ENCODE measurements around the gene NEK5. TPM values are rescaled to one million over a fixed set of nuclear protein-coding genes. Genes with fewer than 3 reads are reported as not detected.
A peak's percentile ranks its signal among the peaks of the same experiment; 100 is the strongest.

The NEK5 gene
- total and polyA plus RNA-seq, 2 donors from 2014 or later: 0.39 to 1.2 TPM

DNA sequence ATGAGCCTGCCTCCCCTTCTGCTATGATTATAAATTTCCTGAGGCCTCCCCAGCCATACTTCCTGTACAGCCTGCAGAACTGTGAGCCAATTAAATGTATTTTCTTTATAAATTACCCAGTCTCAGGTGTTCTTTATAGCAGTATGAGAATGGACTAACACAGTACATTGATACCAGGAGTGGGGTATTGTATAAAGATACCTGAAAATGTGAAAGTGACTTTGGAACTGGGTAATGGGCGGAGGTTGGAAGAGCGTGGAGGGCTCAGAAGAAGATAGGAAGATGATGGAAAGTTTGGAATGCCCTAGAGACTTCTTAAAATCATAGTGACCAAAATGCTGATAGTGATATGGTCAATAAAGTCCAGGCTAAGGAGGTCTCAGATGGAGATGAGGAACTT is 32.8 kb downstream of the NEK5 start:
- Histone ChIP-seq H3K4me1 (ENCODE audit: control insufficient read depth in 2 of 3, insufficient read depth in 2 of 3, low read depth in 1 of 3, low read length in 3 of 3) (no peaks in the 10 kb centered on the region), H3K9ac (ENCODE audit: low read length in 3 of 3) (no peak overlapping the region), H3K27ac (ENCODE audit: low read depth in 2 of 2, low read length in 2 of 2) (no peak overlapping the region), H3K4me3 (ENCODE audit: low read length in 3 of 3) (no peak overlapping the region), H3K27me3 (ENCODE audit: control insufficient read depth, insufficient read depth, low read length) (no peaks in the 10 kb centered on the region), H3K9me3 (ENCODE audit: control insufficient read depth in 2 of 3, insufficient read depth in 1 of 3, low read length in 3 of 3) (no peaks in the 10 kb centered on the region), H3K36me3 (ENCODE audit: control insufficient read depth in 2 of 3, insufficient read depth in 3 of 3, low read length in 3 of 3) (no peaks in the 10 kb centered on the region)
- TF ChIP-seq, protein P1, sequence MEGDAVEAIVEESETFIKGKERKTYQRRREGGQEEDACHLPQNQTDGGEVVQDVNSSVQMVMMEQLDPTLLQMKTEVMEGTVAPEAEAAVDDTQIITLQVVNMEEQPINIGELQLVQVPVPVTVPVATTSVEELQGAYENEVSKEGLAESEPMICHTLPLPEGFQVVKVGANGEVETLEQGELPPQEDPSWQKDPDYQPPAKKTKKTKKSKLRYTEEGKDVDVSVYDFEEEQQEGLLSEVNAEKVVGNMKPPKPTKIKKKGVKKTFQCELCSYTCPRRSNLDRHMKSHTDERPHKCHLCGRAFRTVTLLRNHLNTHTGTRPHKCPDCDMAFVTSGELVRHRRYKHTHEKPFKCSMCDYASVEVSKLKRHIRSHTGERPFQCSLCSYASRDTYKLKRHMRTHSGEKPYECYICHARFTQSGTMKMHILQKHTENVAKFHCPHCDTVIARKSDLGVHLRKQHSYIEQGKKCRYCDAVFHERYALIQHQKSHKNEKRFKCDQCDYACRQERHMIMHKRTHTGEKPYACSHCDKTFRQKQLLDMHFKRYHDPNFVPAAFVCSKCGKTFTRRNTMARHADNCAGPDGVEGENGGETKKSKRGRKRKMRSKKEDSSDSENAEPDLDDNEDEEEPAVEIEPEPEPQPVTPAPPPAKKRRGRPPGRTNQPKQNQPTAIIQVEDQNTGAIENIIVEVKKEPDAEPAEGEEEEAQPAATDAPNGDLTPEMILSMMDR (IDR thresholded peaks at IDR 0.05; ENCODE audit: borderline replicate concordance, extremely low read depth, insufficient read depth): no peak
- DNase-seq (no peak), FAIRE-seq (no peak)
- intact Hi-C loops (cut with DNase I): no loop called here

DNA sequence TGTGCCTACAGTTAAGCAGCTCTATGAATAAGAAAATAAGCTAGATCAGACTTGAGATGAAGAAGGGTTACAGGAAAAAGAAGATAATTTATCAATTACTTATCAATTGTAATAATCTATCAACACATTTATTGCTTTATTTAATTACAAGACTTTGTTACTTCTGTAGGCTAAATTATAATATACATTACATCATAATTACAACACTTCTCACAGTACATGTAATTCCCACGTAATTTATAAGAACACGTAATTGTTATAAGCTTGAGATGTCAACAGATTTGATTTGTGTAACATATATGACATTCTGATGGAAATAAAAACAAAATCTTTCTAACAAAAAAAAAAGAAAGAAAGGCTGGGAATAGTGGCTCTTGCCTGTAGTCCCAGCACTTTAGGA is 36.8 kb downstream of the NEK5 start:
- H3K4me1 ChIP-seq (ENCODE audit: control insufficient read depth in 2 of 3, insufficient read depth in 2 of 3, low read depth in 1 of 3, low read length in 3 of 3): no peaks in the 10 kb centered on the region
- H3K27me3 ChIP-seq (ENCODE audit: control insufficient read depth, insufficient read depth, low read length): no peaks in the 10 kb centered on the region
- no peaks in the 10 kb centered on the region for H3K9me3 ChIP-seq (ENCODE audit: control insufficient read depth in 2 of 3, insufficient read depth in 1 of 3, low read length in 3 of 3)
- no peak overlapping the region for H3K27ac ChIP-seq (ENCODE audit: low read depth in 2 of 2, low read length in 2 of 2)
- FAIRE-seq (no peak), DNase-seq (no peak)
- intact Hi-C loops (cut with DNase I): no loop called here
- H3K4me3 ChIP-seq (ENCODE audit: low read length in 3 of 3): no peak overlapping the region
- H3K36me3 ChIP-seq (ENCODE audit: control insufficient read depth in 2 of 3, insufficient read depth in 3 of 3, low read length in 3 of 3): no peaks in the 10 kb centered on the region
- no peak overlapping the region for H3K9ac ChIP-seq (ENCODE audit: low read length in 3 of 3)
- TF ChIP-seq, protein P1 (IDR thresholded peaks at IDR 0.05; ENCODE audit: borderline replicate concordance, extremely low read depth, insufficient read depth): no peak

DNA sequence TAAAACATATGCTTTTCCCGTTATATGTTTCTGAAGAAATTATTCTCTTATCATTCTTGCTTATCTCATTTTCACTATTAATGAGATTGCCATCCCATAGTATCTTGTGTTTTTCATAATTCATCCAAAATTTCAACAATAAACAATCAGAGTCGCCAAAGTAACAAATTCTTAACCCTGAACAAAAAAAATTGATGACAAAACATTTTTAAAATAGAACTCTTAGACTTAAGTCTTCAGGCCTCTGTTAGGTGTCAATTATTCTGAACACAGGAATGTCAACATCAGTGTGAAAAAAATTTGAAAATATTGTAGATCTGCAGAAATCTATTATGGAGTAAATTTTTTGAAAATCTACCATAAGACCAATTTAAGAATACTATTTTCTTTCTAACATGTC is 37.4 kb downstream of the NEK5 start:
- intact Hi-C loops (cut with DNase I): no loop called here

More for the DNA sequence above, 37.4 kb downstream of the NEK5 start:
- no peaks in the 10 kb centered on the region for H3K36me3 ChIP-seq (ENCODE audit: control insufficient read depth in 2 of 3, insufficient read depth in 3 of 3, low read length in 3 of 3)
- no peaks in the 10 kb centered on the region for H3K9me3 ChIP-seq (ENCODE audit: control insufficient read depth in 2 of 3, insufficient read depth in 1 of 3, low read length in 3 of 3)
- H3K4me3 ChIP-seq (ENCODE audit: low read length in 3 of 3): no peak overlapping the region
- H3K4me1 ChIP-seq (ENCODE audit: control insufficient read depth in 2 of 3, insufficient read depth in 2 of 3, low read depth in 1 of 3, low read length in 3 of 3): no peaks in the 10 kb centered on the region
- DNase-seq (no peak), FAIRE-seq (peak; percentile 45)
- no peak overlapping the region for H3K27ac ChIP-seq (ENCODE audit: low read depth in 2 of 2, low read length in 2 of 2)
- H3K27me3 ChIP-seq (ENCODE audit: control insufficient read depth, insufficient read depth, low read length): no peaks in the 10 kb centered on the region
- no peak overlapping the region for H3K9ac ChIP-seq (ENCODE audit: low read length in 3 of 3)
- TF ChIP-seq, protein P1 (IDR thresholded peaks at IDR 0.05; ENCODE audit: borderline replicate concordance, extremely low read depth, insufficient read depth): no peak
